DMS53 treated with DMSO at 0.1 percent for 48 hours (cell line): Measurements from ENCODE around the gene MTHFD2.

Experiments used
- DNase-seq: peaks from one replicate; lab custom pipeline; 2025; ENCODE audit not compliant: unreplicated experiment; lab: John Stamatoyannopoulos, UW

The MTHFD2 gene

DNA sequence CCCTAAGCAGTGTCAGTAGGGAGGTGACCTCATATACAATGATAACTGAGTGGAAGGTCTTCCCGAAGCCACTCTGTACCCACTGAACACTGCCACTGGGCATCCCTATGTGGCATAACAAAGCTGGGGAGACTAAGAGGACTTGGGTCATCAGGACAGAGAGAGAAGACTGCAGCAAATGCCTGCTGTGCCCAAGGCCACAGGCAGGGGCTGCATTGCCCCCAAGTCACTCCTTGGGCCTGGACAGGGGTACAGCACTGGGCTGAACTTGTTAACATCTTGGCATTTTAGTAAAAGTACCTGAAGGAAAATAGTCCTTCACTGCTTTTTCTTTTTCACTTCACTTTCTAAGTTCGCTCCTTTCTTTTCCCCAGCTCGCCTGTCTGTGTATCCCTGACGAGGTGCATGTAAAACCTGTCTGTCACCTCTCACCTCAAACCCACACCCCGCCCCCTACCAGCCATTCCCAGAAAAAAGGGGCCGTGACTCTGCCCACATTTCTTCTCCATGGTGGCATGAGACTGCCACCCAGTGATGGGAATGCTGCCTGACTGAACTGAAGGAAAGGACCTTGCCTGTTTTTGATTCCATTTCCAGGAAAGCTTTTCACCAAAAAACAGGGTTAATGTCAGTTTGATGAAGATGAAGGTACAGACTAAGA, 62.9 kb downstream of the MTHFD2 start:
- peak; percentile 12 for DNase-seq

DNA sequence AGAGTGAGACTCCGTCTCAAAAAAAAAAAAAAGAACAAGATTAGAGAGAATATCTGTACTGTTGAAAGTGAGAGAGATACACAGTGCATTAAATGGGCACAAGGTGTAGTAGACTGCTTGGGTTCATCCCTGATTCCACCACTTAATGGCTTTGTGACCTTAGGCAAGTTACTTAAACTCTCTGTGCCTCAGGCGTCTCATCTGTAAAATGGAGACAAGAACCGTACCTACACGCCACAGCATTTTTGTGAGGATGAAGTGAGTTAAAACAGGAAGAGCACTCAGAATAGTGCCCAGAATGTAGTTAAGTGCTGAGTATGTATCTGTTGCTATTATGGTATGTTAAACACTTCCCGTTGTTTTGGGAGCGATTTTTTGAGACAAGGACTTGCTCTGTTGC, 64.3 kb downstream of the MTHFD2 start:
- no peak for DNase-seq

DNA sequence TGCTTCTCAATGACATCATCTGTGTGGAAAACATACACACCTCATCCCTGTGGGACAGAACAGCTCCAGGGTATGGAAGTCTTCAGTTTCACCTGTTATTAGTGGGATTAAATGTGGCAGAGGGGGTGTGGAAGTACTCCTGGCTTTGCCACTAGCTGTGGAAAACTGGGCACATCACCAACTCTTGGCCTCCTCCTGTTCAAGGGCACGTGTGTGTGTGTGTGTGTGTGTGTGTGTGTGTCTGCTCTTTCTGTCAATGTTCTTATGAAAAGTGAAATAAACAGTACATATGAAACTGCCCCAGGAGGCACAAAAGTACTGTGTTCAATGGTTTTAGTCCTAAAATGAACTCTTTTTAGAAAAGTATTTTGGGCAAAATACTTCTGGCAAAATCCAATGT, 65.9 kb downstream of the MTHFD2 start:
- no peak for DNase-seq

DNA sequence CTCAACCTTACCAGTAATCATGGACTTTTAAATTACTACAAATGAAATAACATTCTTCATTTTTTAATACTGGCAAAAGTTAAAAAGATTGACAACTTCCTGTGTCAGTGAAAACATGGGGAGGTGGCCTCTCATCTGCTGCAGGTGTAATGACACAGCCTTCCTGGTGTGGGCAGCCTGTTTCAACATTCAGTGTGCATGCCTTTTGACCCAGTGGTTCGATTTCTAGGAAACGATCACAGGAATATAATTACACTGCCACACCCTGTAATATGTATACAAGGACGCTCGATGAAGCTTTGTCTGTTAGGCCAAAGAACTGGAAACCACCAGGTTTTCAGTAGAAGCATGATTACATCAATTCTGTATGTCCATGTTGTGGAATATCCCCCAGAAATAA, 68.7 kb downstream of the MTHFD2 start:
- DNase-seq, result peak; percentile 76
